ENCODE results near the gene MRPS5.

DNA sequence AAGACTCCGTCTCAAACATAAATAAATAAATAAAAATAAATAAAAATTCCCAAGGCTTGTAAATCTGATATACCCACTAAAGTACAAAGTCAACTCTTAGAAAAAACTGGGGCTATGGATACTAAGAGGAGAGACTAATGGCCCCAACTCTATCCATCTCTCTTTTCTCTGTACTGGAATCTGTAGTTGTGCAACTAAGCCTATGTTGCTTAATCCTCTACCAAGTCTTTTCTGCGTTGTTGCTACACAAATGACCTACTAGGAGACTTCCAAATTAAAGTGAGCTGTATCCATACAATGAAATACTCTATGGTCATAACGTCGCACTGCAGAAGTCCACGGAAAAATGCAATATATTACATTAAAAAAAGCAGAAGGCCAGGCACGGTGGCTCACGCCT, 8.1 kb downstream of the MRPS5 start:
- TF ChIP-seq EP300 (IDR thresholded peaks at IDR 0.05; ENCODE audit: borderline replicate concordance), result no peak
- TF ChIP-seq TAF1 (IDR thresholded peaks at IDR 0.05; ENCODE audit: low read depth), result no peak
- no peak for TF ChIP-seq YY1 (IDR thresholded peaks at IDR 0.05; ENCODE audit: low read depth)
- no peak for TF ChIP-seq TEAD4 (IDR thresholded peaks at IDR 0.05)
- TF ChIP-seq, protein P1, sequence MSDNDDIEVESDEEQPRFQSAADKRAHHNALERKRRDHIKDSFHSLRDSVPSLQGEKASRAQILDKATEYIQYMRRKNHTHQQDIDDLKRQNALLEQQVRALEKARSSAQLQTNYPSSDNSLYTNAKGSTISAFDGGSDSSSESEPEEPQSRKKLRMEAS (IDR thresholded peaks at IDR 0.05), result no peak
- TF ChIP-seq RAD21 (IDR thresholded peaks at IDR 0.05; ENCODE audit: low read depth), result no peak
- TF ChIP-seq, protein P2, sequence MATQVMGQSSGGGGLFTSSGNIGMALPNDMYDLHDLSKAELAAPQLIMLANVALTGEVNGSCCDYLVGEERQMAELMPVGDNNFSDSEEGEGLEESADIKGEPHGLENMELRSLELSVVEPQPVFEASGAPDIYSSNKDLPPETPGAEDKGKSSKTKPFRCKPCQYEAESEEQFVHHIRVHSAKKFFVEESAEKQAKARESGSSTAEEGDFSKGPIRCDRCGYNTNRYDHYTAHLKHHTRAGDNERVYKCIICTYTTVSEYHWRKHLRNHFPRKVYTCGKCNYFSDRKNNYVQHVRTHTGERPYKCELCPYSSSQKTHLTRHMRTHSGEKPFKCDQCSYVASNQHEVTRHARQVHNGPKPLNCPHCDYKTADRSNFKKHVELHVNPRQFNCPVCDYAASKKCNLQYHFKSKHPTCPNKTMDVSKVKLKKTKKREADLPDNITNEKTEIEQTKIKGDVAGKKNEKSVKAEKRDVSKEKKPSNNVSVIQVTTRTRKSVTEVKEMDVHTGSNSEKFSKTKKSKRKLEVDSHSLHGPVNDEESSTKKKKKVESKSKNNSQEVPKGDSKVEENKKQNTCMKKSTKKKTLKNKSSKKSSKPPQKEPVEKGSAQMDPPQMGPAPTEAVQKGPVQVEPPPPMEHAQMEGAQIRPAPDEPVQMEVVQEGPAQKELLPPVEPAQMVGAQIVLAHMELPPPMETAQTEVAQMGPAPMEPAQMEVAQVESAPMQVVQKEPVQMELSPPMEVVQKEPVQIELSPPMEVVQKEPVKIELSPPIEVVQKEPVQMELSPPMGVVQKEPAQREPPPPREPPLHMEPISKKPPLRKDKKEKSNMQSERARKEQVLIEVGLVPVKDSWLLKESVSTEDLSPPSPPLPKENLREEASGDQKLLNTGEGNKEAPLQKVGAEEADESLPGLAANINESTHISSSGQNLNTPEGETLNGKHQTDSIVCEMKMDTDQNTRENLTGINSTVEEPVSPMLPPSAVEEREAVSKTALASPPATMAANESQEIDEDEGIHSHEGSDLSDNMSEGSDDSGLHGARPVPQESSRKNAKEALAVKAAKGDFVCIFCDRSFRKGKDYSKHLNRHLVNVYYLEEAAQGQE (IDR thresholded peaks at IDR 0.05; ENCODE audit: low read depth), result no peak
- TF ChIP-seq, protein P3, sequence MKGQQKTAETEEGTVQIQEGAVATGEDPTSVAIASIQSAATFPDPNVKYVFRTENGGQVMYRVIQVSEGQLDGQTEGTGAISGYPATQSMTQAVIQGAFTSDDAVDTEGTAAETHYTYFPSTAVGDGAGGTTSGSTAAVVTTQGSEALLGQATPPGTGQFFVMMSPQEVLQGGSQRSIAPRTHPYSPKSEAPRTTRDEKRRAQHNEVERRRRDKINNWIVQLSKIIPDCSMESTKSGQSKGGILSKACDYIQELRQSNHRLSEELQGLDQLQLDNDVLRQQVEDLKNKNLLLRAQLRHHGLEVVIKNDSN (IDR thresholded peaks at IDR 0.05), result no peak
